ENCODE data around the gene GLO1.
A peak's percentile ranks its signal among the peaks of the same experiment; 100 is the strongest.

The GLO1 gene

DNA sequence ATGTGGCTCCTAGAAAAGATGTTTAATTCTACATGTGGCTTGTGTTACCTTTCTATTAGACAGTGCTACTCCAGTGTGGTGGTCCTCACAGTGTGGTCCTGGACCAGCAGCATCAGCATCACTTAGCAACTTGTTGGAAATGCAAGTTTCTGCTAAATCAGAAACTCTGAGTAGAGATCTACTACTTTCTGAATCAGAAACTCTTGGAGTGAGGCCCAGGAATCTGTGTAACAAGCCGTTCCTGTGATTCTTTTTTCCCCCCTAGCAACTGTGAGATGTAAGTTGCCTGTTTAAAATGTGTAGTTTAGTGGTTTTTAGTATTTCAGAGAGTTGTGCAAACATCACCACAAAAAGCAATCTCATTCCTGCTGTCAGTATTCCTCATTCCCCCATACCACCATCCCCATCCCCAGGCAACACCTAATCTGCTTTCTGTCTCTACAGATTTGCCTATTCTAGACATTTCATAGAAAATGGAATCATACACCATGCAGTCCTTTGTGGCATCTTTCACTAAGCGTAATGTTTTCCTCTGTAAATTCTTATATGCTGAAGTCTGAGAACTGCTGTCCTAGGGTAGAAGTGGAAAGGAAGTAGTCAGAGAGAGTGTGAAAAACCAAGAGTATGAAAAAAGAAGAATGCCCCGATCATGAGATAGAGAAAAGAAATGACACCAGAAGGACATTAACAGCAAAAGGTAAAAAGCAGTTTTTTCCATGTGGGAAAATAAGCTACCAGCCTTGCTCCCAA is 44.4 kb downstream of the GLO1 start:
- no peak for DNase-seq (ENCODE audit: low spot score)

GRCh38 chr6:38656896-38657295 is 46.0 kb downstream of the GLO1 start:
- DNase-seq (ENCODE audit: low spot score): no peak

- DNase-seq (ENCODE audit: low spot score): no peak
These were observed 48.7 kb downstream of the GLO1 start for GRCh38 chr6:38654263-38654662.

GRCh38 chr6:38651121-38651784 is 51.7 kb downstream of the GLO1 start:
- DNase-seq (ENCODE audit: low spot score): no peak

- DNase-seq (ENCODE audit: low spot score): no peak
These were observed 52.7 kb downstream of the GLO1 start for GRCh38 chr6:38650207-38650752.

DNA sequence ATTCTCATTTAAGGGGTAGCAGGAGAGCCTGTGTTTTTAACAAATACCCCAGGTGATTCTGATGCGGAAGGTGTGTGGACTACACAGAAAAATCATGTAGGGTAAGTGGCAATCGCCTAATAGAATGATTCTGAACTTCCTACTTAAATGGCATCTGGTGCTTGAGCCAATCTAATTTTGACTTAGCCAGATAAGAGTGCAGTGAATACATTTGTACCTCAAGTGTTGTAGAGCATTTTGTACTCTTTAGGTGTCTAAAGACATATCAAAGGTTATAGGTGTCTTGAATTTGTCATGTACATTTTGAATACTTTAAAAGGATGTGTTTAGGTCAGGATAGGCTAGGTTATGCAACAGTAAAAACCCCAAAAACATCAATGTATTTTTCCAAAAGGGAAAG is 53.2 kb downstream of the GLO1 start:
- DNase-seq (ENCODE audit: low spot score): no peak

- no peak for DNase-seq (ENCODE audit: low spot score)
These were observed 54.3 kb downstream of the GLO1 start for GRCh38 chr6:38648629-38649028.

DNA sequence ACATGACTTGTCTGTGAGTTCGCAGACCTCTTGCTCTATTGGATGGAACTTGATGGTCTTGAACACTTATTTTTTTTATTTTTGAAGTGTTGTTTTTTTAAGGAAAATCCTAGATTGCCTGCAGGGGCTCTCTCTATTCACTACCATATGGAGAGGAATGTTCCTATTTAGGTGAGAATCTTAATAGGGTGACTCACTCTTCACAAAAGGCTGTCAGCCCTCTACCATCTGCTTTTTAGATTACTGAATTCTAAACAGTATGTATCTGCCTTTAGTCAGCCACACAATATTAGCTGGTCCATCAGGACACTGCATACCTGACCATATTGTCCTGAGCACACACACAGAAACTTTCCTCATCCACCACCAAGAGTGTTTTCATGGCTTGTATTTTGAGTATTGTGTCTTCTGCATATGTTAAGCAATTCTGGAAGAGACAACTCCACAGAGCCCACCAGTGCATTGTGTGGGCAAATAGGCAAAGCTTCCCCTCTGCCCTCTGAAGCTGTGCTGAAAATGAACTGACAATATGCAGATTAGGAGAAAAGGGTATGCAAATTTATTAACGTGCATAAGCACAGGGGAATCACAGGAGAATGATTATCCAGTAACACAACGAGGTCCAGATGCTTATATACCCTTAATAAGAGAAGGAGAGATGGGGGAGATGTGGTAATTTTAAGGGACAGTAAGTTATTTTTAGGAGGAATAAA is 56.6 kb downstream of the GLO1 start:
- DNase-seq (ENCODE audit: low spot score): no peak

GRCh38 chr6:38644951-38645350 is 58.0 kb downstream of the GLO1 start:
- DNase-seq (ENCODE audit: low spot score): no peak

- DNase-seq (ENCODE audit: low spot score): no peak
These were observed 62.6 kb downstream of the GLO1 start for GRCh38 chr6:38640216-38640909.

DNA sequence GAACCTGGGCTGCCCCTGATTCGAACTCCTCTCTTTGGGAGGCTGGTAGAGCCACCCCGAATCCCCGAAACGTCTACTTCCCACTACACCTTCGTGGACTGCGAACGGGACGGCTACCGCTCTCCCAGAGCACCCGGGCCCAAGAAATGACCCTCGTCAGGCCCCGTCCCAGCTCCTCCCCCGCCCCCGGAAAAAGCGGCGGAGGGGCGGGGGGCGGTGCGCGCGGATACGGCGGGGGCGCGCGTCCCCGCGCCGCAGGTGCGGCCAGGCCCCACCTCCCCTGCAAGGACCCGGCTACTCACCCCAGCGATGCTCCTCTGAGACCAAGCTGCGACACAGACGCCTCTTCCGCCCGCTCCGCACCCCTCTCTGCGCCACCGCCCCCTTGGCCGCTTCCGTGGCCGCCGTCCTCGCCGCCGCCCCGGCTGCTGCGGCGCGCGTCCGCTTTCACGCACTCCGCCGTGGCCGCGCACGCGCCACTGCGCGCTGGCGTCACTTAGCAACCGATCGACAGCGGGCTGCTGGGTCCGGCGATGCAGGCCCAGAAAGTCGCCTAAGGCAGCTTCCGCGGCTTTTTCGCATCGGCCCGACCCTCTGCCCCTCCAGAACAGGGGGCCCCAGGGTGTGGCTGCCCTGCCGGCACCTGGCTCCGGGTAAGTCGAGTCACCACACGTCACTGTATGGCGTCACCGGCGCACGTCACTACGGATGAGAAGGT is 63.3 kb downstream of the GLO1 start, which contains the start of gene BTBD9:
BTBD9 (minus strand) TSS at position 432 of the 718 bp plus-strand sequence.
- peak; percentile 73 for DNase-seq (ENCODE audit: low spot score)

DNA sequence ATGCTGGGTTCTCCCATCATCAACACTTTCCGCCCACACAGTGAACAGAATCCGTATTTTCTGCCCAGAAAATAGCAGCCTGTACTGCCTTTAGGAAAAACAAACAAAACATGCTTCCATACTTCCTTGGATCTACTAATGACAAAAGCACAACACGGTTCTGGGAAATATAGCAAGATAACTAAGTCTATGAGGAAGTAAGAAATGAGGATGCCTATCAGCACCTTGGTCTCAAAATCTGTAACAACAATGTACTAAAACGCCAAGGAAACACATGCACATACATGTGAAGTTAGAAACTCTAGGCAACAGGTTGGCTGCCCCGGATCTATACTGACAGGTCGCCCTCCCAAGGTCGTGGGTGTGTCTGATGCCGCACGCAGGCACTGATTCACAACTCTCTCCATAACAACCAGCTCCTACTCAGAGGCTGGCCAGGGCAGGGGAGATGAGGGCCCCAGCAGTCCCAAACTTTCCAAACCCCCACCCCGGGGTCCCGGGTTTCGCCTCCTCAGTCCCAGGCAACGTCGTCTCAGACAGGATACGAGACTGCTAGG is 63.9 kb downstream of the GLO1 start:
- DNase-seq (ENCODE audit: low spot score): no peak

GRCh38 chr6:38637756-38638155 is 65.2 kb downstream of the GLO1 start:
- no peak for DNase-seq (ENCODE audit: low spot score)

DNA sequence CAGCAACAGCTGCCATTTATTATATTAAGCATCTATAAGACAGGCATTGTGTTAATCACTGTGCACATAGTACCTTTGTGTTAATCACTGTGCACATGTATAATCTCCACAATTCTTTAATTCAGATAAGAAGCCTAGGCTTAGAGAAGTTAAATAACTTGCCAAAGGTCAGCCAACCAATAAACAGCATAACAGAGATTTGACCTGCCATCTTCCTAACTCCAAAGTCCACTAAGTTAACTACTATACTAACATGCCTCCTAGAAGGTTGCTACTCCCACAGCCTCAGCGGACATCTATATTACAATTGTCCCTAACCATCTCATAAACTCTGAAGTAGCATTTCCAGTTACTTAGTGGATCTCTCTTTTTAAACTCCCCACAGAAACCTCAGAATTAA is 66.9 kb downstream of the GLO1 start:
- DNase-seq (ENCODE audit: low spot score): no peak

- peak; percentile 39 for DNase-seq (ENCODE audit: low spot score)
These were observed 68.4 kb downstream of the GLO1 start for GRCh38 chr6:38634518-38634917.

- no peak for DNase-seq (ENCODE audit: low spot score)
These were observed 70.5 kb downstream of the GLO1 start for GRCh38 chr6:38632490-38632889.

DNA sequence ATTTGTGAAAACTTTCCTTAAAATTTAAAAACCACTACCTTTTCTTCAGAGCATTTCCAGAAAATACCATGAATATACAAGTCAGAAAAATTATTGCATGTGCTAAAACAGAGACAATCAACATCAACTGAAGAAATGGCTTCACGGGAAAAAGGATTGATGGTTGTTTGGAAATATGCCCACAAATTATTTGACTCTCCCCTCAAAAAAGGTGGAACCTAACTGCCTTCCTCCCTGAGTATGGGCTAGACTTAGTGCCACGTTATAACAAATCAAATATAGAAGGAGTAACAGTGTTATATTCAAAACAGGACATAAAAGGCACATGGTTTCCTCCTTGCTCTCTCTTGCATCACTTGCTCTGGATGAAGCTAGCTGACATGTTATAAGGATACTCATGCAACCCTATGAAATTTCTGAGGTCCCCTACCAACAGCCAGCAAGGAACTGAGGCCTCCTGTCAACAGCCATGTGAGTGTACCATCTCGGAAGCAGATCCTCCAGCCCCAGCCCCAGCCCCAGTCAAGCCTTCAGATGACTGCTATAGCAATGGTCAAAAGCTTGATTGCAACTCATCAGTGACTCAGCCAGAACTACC is 71.7 kb downstream of the GLO1 start:
- no peak for DNase-seq (ENCODE audit: low spot score)

Measured in COLO829 (cell line).